Measurements from ENCODE around the gene MEPCE.

- no peak for TF ChIP-seq CTCF (conservative IDR thresholded peaks at IDR 0.05 in 1 of 2, IDR thresholded peaks at IDR 0.05 in 1 of 2; ENCODE audit: extremely low read depth in 1 of 2, insufficient read depth in 1 of 2, low read depth in 1 of 2, low read length in 2 of 2)
- TF ChIP-seq EZH2 (IDR thresholded peaks at IDR 0.05; ENCODE audit: borderline replicate concordance, low read length), result no peak
Measured at GRCh38 chr7:100444311-100445278, 15.0 kb downstream of the MEPCE start.

Data from mammary epithelial cell (primary cell).